Stomach (tissue), 4 donors: Measurements from ENCODE around the gene GPR25.

Experiments
- CTCF ChIP-seq, 7 experiments: fragments of 450-650 bp in 4 of 7; fragments of 200-600 bp in 3 of 7; sonication (generic) in 3 of 7; IDR thresholded peaks; one replicate each; pipeline ENCODE4 v1.5.1; 2016 to 2019; ENCODE audit warnings: antibody characterized with exemption in 7 of 7, control low read depth in 2 of 7, mild to moderate bottlenecking in 1 of 7
- POLR2AphosphoS5 ChIP-seq, 3 donors: sonication (generic); formaldehyde crosslinking; IDR thresholded peaks; one replicate each; pipeline ENCODE4 v1.6.1; 2016; ENCODE audit warnings: antibody characterized with exemption in 3 of 3

GRCh38 chr1:200867018-200867811 lies 5.6 kb upstream of the GPR25 start:
- TF ChIP-seq CTCF (IDR thresholded peaks at IDR 0.05) (no peak), POLR2AphosphoS5 (IDR thresholded peaks at IDR 0.05) (no peak)
